ENCODE results near the gene HTT-AS.
"Not testable (repeated sequence)": the region's sequence is repeated elsewhere in the genome, so short reads cannot be mapped to it uniquely, and the experiment has no call there.

The HTT-AS gene

GRCh38 chr4:3074078-3074845 is at the start of gene HTT-AS, which contains the start of gene HTT:
TSS of gene HTT-AS (minus strand) at chr4:3074538.
TSS of gene HTT (plus strand) at chr4:3074681. CDS start at chr4:3074826, 145 bp downstream.
- peak; percentile 96 for DNase-seq

GRCh38 chr4:3123181-3123671 is 48.9 kb upstream of the HTT-AS start:
- peak; percentile 8 for DNase-seq

- DNase-seq = no peak
Observed at GRCh38 chr4:3122081-3122563, 47.8 kb upstream of the HTT-AS start.

GRCh38 chr4:3121596-3121995 is 47.3 kb upstream of the HTT-AS start:
- DNase-seq = no peak

- DNase-seq = no peak
Observed at GRCh38 chr4:3121110-3121509, 46.8 kb upstream of the HTT-AS start.

GRCh38 chr4:3119464-3119863 is 45.1 kb upstream of the HTT-AS start:
- DNase-seq = no peak

- no peak for DNase-seq
Observed at GRCh38 chr4:3118312-3118711, 44.0 kb upstream of the HTT-AS start.

GRCh38 chr4:3116955-3117354 is 42.6 kb upstream of the HTT-AS start:
- DNase-seq = no peak

GRCh38 chr4:3115637-3116270 is 41.4 kb upstream of the HTT-AS start:
- DNase-seq = no peak

GRCh38 chr4:3114377-3114776 is 40.0 kb upstream of the HTT-AS start:
- no peak for DNase-seq

- no peak for DNase-seq
Observed at GRCh38 chr4:3112609-3113469, 38.5 kb upstream of the HTT-AS start.

GRCh38 chr4:3112201-3112600 is 37.9 kb upstream of the HTT-AS start:
- no peak for DNase-seq

GRCh38 chr4:3111461-3111860 is 37.1 kb upstream of the HTT-AS start:
- no peak for DNase-seq

- DNase-seq = no peak
Observed at GRCh38 chr4:3108211-3108610, 33.9 kb upstream of the HTT-AS start.

- DNase-seq = no peak
Observed at GRCh38 chr4:3107691-3108121, 33.4 kb upstream of the HTT-AS start.

- no peak for DNase-seq
Observed at GRCh38 chr4:3107271-3107670, 32.9 kb upstream of the HTT-AS start.

- DNase-seq = peak; percentile 93
Observed at GRCh38 chr4:3106339-3107186, 32.2 kb upstream of the HTT-AS start.

GRCh38 chr4:3098346-3098745 is 24.0 kb upstream of the HTT-AS start:
- DNase-seq = no peak

GRCh38 chr4:3096202-3096601 is 21.9 kb upstream of the HTT-AS start:
- DNase-seq = no peak

- not testable (repeated sequence) for DNase-seq
Observed at GRCh38 chr4:3094701-3095100, 20.4 kb upstream of the HTT-AS start.

GRCh38 chr4:3091464-3091863 is 17.1 kb upstream of the HTT-AS start:
- no peak for DNase-seq
